Middle frontal gyrus (tissue), 1 donor: Measurements from ENCODE around the gene FAM117A.
A peak's percentile ranks its signal among the peaks of the same experiment; 100 is the strongest.
"Not testable (repeated sequence)": the region's sequence is repeated elsewhere in the genome, so short reads cannot be mapped to it uniquely, and the experiment has no call there.

Source experiments
- DNase-seq: peaks from one replicate; pipeline ENCODE4 v3.0.0-alpha.2; 2015; ENCODE audit warnings: low spot score; ENCODE audit errors: extremely low spot score

FAM117A gene

GRCh38 chr17:49680314-49680713 is 83.6 kb downstream of the FAM117A start:
- no peak for DNase-seq

- peak; percentile 95 for DNase-seq
Measured at GRCh38 chr17:49677933-49678847, 85.7 kb downstream of the FAM117A start, which contains the start of gene SPOP. Gene SPOP (minus strand): TSS chr17:49678097. CDS start chr17:49622810, 55,287 bp downstream.

DNA sequence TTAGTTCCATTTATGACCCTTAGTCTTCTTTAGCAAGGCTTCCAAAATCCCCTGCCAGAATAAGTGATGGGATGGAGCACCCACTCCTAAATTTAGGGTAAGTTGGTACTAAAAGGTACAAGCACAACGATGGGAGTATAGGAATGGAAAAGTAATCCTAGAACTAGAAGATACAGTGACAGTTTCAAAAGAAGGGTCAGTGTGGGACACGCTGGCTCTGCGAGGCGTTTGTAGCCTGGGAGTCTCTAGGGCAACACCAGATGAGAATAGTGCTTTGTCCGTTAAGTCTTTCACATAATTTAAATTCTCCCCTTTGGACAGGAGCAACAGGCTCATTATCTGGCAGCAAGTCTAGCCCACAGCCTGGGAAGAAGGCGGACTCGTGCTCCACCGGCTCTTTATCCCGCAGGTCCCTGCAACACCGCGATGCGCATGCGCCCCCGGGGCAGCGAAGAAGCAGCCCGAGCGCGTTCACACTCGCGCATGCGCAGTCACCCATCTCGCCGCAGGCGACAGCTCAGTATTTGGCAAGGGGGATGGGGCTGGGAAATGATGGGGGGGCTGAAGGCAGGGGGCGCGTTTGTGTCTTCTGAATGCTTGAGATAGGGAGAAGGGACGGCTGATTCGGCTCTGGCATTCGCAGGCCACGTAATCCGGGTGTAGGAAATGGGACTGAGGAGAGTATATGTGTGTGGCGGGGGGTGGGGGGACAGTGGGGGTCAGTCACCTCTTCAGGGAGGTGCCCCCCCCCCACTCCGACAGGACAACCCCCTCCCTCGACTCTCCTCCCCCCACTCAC is 86.6 kb downstream of the FAM117A start:
- peak; percentile 84 for DNase-seq

- DNase-seq, result no peak
Measured at GRCh38 chr17:49676276-49676868, 87.6 kb downstream of the FAM117A start.

DNA sequence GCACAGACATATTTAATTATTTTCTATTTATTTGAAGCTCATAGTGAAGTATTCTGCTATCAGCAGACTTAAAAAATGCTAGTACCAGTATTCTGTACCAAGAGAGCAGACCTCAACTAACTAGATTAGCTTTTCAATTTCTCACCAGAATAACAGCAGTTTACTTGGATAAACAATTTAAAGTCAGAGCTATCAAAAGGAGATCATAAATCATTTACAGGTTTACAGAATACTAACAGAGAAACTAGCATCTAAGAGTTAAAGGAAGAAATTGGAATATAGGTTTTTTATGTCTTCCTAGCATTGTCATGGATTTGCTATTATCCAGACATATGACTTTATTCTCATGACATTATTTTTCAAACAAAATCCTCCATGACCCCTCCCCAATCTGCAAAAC is 89.4 kb downstream of the FAM117A start:
- DNase-seq, result no peak

DNA sequence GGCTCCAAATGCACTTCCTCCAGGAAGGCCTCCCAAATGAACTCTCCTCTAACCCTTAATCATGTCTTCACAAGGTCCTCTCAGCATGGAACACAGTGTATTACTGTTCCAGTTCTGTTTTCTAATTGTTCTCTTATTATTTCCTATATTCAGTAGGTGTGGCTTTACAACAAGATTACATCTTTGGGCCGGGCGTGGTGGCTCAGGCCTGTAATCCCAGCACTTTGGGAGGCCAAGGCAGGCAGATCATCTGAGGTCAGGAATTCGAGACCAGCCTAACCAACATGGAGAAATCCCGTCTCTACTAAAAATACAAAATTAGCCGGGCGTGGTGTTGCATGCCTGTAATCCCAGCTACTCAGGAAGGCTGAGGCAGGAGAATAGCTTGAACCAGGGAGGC is 90.3 kb downstream of the FAM117A start:
- DNase-seq, result not testable (repeated sequence)

DNA sequence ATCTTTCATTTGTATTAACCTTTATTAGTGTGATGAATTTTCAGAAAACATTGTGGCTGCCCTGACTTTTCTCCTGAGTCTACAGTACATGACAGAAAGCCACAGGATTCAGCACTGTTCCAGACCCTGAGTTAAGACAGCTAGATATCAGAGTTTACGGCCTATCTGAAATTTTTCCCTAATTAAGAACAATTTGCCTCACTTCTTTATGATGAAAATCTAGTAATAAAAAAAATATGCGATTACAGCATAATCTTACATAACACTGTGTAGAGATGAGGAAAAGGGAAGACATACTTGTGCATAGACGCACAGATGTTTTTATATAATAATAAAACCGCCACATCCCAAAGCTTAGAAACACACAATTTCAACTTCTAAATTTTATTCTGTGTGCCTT is 93.3 kb downstream of the FAM117A start:
- no peak for DNase-seq

GRCh38 chr17:49670002-49670401 is 93.9 kb downstream of the FAM117A start:
- DNase-seq, result no peak

GRCh38 chr17:49667854-49668253 is 96.1 kb downstream of the FAM117A start:
- no peak for DNase-seq

- no peak for DNase-seq
Measured at GRCh38 chr17:49664706-49665211, 99.2 kb downstream of the FAM117A start.
